PC-3 (cell line): ENCODE data around the gene SDK1.

ENCODE experiments used
- CTCF ChIP-seq: fragments of 300-600 bp; sonication (generic); conservative IDR thresholded peaks from 2 replicates; pipeline ENCODE4 v1.5.1; 2017; ENCODE audit warnings: antibody characterized with exemption, low read depth, mild to moderate bottlenecking, low read length
- EZH2 ChIP-seq: fragments of 300-600 bp; sonication (generic); IDR thresholded peaks from one replicate; pipeline ENCODE4 v1.6.1; 2017; ENCODE audit warnings: antibody characterized with exemption, mild to moderate bottlenecking, low read length; ENCODE audit not compliant: unreplicated experiment
- EZH2phosphoT487 ChIP-seq: fragments of 300-600 bp; sonication (generic); IDR thresholded peaks from 2 replicates; pipeline ENCODE4 v1.6.1; 2018; ENCODE audit warnings: mild to moderate bottlenecking, antibody characterized with exemption, low read length, borderline replicate concordance

- TF ChIP-seq EZH2 (no peak), CTCF (no peak), EZH2phosphoT487 (no peak)
Observed at GRCh38 chr7:4079366-4079765, 778.3 kb downstream of the SDK1 start.
